Skeletal muscle tissue (tissue), 4 donors: Measurements from ENCODE around the gene EPHA5. TPM values are rescaled to one million over a fixed set of nuclear protein-coding genes. Genes with fewer than 3 reads are reported as not detected.

Experiments used
- H3K27ac ChIP-seq: one replicate; pipeline ENCODE4 v1.7.0; 2013; ENCODE audit warnings: mild to moderate bottlenecking, low read depth, low read length, inconsistent platforms
- H3K27me3 ChIP-seq, 3 donors: one replicate each; pipeline ENCODE4 v1.7.0; 2013; ENCODE audit warnings: low read length in 3 of 3; ENCODE audit not compliant: control insufficient read depth in 3 of 3, insufficient read depth in 3 of 3
- H3K36me3 ChIP-seq, 3 donors: one replicate each; pipeline ENCODE4 v1.7.0; 2013; ENCODE audit warnings: low read length in 3 of 3; ENCODE audit not compliant: control insufficient read depth in 3 of 3, insufficient read depth in 3 of 3
- H3K4me1 ChIP-seq, 3 donors: one replicate each; pipeline ENCODE4 v1.7.0; 2013; ENCODE audit warnings: low read length in 3 of 3, mild to moderate bottlenecking in 3 of 3; ENCODE audit not compliant: control insufficient read depth in 3 of 3, insufficient read depth in 3 of 3
- H3K4me3 ChIP-seq, 3 donors: one replicate each; pipeline ENCODE4 v1.7.0; 2013; ENCODE audit warnings: low read length in 3 of 3
- H3K9ac ChIP-seq, 3 donors: one replicate each; pipeline ENCODE4 v1.7.0; 2013; ENCODE audit warnings: low read length in 3 of 3, mild to moderate bottlenecking in 3 of 3, moderate library complexity in 2 of 3, low read depth in 1 of 3
- H3K9me3 ChIP-seq, 3 donors: one replicate each; pipeline ENCODE4 v1.7.0; 2013; ENCODE audit warnings: low read length in 3 of 3; ENCODE audit not compliant: control insufficient read depth in 3 of 3
- total RNA-seq: library from RNA; depleted of rRNA; stranded (reverse); fragments of >200 nt; gene quantifications from one replicate; pipeline ENCODE4 v1.2.3, GENCODE V29; 2014
- donor health status: Osteomylitis.

Gene EPHA5
- total RNA-seq, 1 donor from 2014 or later = 1.0 TPM

- Histone ChIP-seq H3K27ac (no peak overlapping the region), H3K36me3 (no peaks in the 10 kb centered on the region), H3K27me3 (no peaks in the 10 kb centered on the region), H3K4me3 (no peak overlapping the region), H3K9me3 (no peaks in the 10 kb centered on the region), H3K9ac (no peak overlapping the region), H3K4me1 (no peaks in the 10 kb centered on the region)
These were observed 213.3 kb downstream of the EPHA5 start for GRCh38 chr4:65457011-65457410.

- Histone ChIP-seq H3K9me3 (no peaks in the 10 kb centered on the region), H3K27ac (no peak overlapping the region), H3K36me3 (no peaks in the 10 kb centered on the region), H3K4me3 (no peak overlapping the region), H3K9ac (no peak overlapping the region), H3K27me3 (no peaks in the 10 kb centered on the region), H3K4me1 (no peaks in the 10 kb centered on the region)
These were observed 213.7 kb downstream of the EPHA5 start for GRCh38 chr4:65456579-65456978.

- no peak overlapping the region for H3K27ac ChIP-seq
- no peaks in the 10 kb centered on the region for H3K9me3 ChIP-seq
- H3K4me1 ChIP-seq = no peaks in the 10 kb centered on the region
- no peak overlapping the region for H3K4me3 ChIP-seq
- no peak overlapping the region for H3K9ac ChIP-seq
- H3K36me3 ChIP-seq = no peaks in the 10 kb centered on the region
- no peaks in the 10 kb centered on the region for H3K27me3 ChIP-seq
These were observed 216.9 kb downstream of the EPHA5 start for GRCh38 chr4:65453398-65453797.

GRCh38 chr4:65450899-65451298, 219.4 kb downstream of the EPHA5 start:
- H3K27ac ChIP-seq = no peak overlapping the region
- no peak overlapping the region for H3K4me3 ChIP-seq
- no peaks in the 10 kb centered on the region for H3K36me3 ChIP-seq
- no peaks in the 10 kb centered on the region for H3K9me3 ChIP-seq
- H3K27me3 ChIP-seq = no peaks in the 10 kb centered on the region
- no peaks in the 10 kb centered on the region for H3K4me1 ChIP-seq
- H3K9ac ChIP-seq = no peak overlapping the region

GRCh38 chr4:65437102-65437501, 233.2 kb downstream of the EPHA5 start:
- H3K9me3 ChIP-seq = no peaks in the 10 kb centered on the region
- H3K4me3 ChIP-seq = no peak overlapping the region
- H3K27ac ChIP-seq = no peak overlapping the region
- H3K27me3 ChIP-seq = no peaks in the 10 kb centered on the region
- no peak overlapping the region for H3K9ac ChIP-seq
- no peaks in the 10 kb centered on the region for H3K4me1 ChIP-seq
- H3K36me3 ChIP-seq = no peaks in the 10 kb centered on the region

- H3K9ac ChIP-seq = no peak overlapping the region
- no peaks in the 10 kb centered on the region for H3K27me3 ChIP-seq
- no peaks in the 10 kb centered on the region for H3K9me3 ChIP-seq
- H3K36me3 ChIP-seq = no peaks in the 10 kb centered on the region
- no peak overlapping the region for H3K4me3 ChIP-seq
- H3K4me1 ChIP-seq = no peaks in the 10 kb centered on the region
- no peak overlapping the region for H3K27ac ChIP-seq
These were observed 248.2 kb downstream of the EPHA5 start for GRCh38 chr4:65422109-65422508.

GRCh38 chr4:65420036-65420435, 250.3 kb downstream of the EPHA5 start:
- H3K4me3 ChIP-seq = no peak overlapping the region
- no peaks in the 10 kb centered on the region for H3K4me1 ChIP-seq
- no peaks in the 10 kb centered on the region for H3K36me3 ChIP-seq
- no peaks in the 10 kb centered on the region for H3K27me3 ChIP-seq
- H3K27ac ChIP-seq = no peak overlapping the region
- no peak overlapping the region for H3K9ac ChIP-seq
- no peaks in the 10 kb centered on the region for H3K9me3 ChIP-seq

GRCh38 chr4:65416891-65417290, 253.4 kb downstream of the EPHA5 start:
- Histone ChIP-seq H3K4me3 (no peak overlapping the region), H3K9ac (no peak overlapping the region), H3K36me3 (no peaks in the 10 kb centered on the region), H3K27ac (no peak overlapping the region), H3K27me3 (no peaks in the 10 kb centered on the region), H3K9me3 (no peaks in the 10 kb centered on the region), H3K4me1 (no peaks in the 10 kb centered on the region)

- H3K4me1 ChIP-seq = no peaks in the 10 kb centered on the region
- H3K9ac ChIP-seq = no peak overlapping the region
- no peaks in the 10 kb centered on the region for H3K27me3 ChIP-seq
- H3K9me3 ChIP-seq = no peaks in the 10 kb centered on the region
- H3K36me3 ChIP-seq = no peaks in the 10 kb centered on the region
- no peak overlapping the region for H3K27ac ChIP-seq
- no peak overlapping the region for H3K4me3 ChIP-seq
These were observed 262.8 kb downstream of the EPHA5 start for GRCh38 chr4:65407483-65407882.

- no peaks in the 10 kb centered on the region for H3K4me1 ChIP-seq
- H3K36me3 ChIP-seq = no peaks in the 10 kb centered on the region
- H3K4me3 ChIP-seq = no peak overlapping the region
- no peaks in the 10 kb centered on the region for H3K27me3 ChIP-seq
- H3K9me3 ChIP-seq = no peaks in the 10 kb centered on the region
- no peak overlapping the region for H3K9ac ChIP-seq
- H3K27ac ChIP-seq = no peak overlapping the region
These were observed 269.2 kb downstream of the EPHA5 start for GRCh38 chr4:65401083-65401482.

GRCh38 chr4:65399084-65399483, 271.2 kb downstream of the EPHA5 start:
- Histone ChIP-seq H3K36me3 (no peaks in the 10 kb centered on the region), H3K27ac (no peak overlapping the region), H3K9me3 (no peaks in the 10 kb centered on the region), H3K4me1 (no peaks in the 10 kb centered on the region), H3K27me3 (no peaks in the 10 kb centered on the region), H3K4me3 (no peak overlapping the region), H3K9ac (no peak overlapping the region)
